SU-DHL-6 (cell line): ENCODE results near the gene BCL2L1.

Source experiments
- H2AFZ ChIP-seq: fragments of 200-600 bp; sonication (generic); 2 replicates; pipeline ENCODE4 v1.6.1; 2014; ENCODE audit warnings: low read depth, mild to moderate bottlenecking, moderate library complexity, mixed read lengths, antibody characterized with exemption, low read length; ENCODE audit not compliant: severe bottlenecking
- H3F3A ChIP-seq: fragments of 200-600 bp; shearing (Covaris generic); 2 replicates; pipeline ENCODE4 v1.6.0; 2016; ENCODE audit warnings: antibody characterized with exemption, mild to moderate bottlenecking; ENCODE audit not compliant: insufficient read depth
- H3K27ac ChIP-seq: fragments of 200-600 bp; sonication (generic); 2 replicates; pipeline ENCODE4 v1.5.1; 2016; ENCODE audit warnings: low read depth, mild to moderate bottlenecking, low read length, moderate library complexity, mixed read lengths
- H3K27me3 ChIP-seq: fragments of 200-600 bp; sonication (generic), shearing (Covaris generic); 2 replicates; pipeline ENCODE4 v1.6.0; 2014; ENCODE audit warnings: mild to moderate bottlenecking, low read length
- H3K36me3 ChIP-seq: fragments of 200-600 bp; sonication (generic); 2 replicates; pipeline ENCODE4 v1.6.1; 2014; ENCODE audit warnings: mild to moderate bottlenecking, low read length, mixed read lengths
- H3K4me2 ChIP-seq: fragments of 300-600, 200-600 bp; shearing (Covaris generic), sonication (generic); 2 replicates; pipeline ENCODE4 v1.6.0; 2014; ENCODE audit warnings: low read length, low read depth, mild to moderate bottlenecking; ENCODE audit not compliant: poor library complexity, severe bottlenecking
- H3K4me3 ChIP-seq: fragments of 200-600 bp; sonication (generic); 2 replicates; pipeline ENCODE4 v1.5.1; 2014; ENCODE audit warnings: antibody characterized with exemption, low read length, mild to moderate bottlenecking, mixed read lengths; ENCODE audit not compliant: insufficient read depth, poor library complexity, severe bottlenecking
- H3K79me2 ChIP-seq: fragments of 200-600 bp; sonication (generic); 2 replicates; pipeline ENCODE4 v1.6.1; 2014; ENCODE audit warnings: mild to moderate bottlenecking, low read length, moderate library complexity; ENCODE audit not compliant: insufficient read depth
- H3K9ac ChIP-seq: fragments of 200-600 bp; sonication (generic); 2 replicates; pipeline ENCODE4 v1.7.0; 2014; ENCODE audit warnings: mild to moderate bottlenecking, low read length
- H3K9me2 ChIP-seq: fragments of 200-600 bp; sonication (generic); replicated peaks from 2 replicates; pipeline ENCODE4 v1.6.1; 2014; ENCODE audit warnings: low read length; ENCODE audit not compliant: insufficient read depth
- H3K9me3 ChIP-seq: fragments of 200-600 bp; sonication (generic); 2 replicates; pipeline ENCODE4 v1.6.1; 2014; ENCODE audit warnings: low read length, mixed read lengths; ENCODE audit not compliant: insufficient read depth
- H4K20me1 ChIP-seq: fragments of 200-600 bp; sonication (generic); 2 replicates; pipeline ENCODE4 v1.6.1; 2014; ENCODE audit warnings: low read depth, mild to moderate bottlenecking, antibody characterized with exemption, low read length, moderate library complexity, mixed read lengths
- CTCF ChIP-seq: fragments of 200-600 bp; sonication (generic); IDR thresholded peaks from one replicate; pipeline ENCODE4 v1.5.1; 2017; ENCODE audit warnings: antibody characterized with exemption, mild to moderate bottlenecking, low read length, moderate library complexity; ENCODE audit not compliant: insufficient read depth, poor library complexity, severe bottlenecking
- EZH2phosphoT487 ChIP-seq: fragments of 200-600 bp; sonication (generic), shearing (Covaris generic); conservative IDR thresholded peaks from 2 replicates; pipeline ENCODE4 v1.6.1; 2018; ENCODE audit warnings: mild to moderate bottlenecking, antibody characterized with exemption, low read length, moderate library complexity, mixed read lengths

The BCL2L1 gene

GRCh38 chr20:31681769-31682168, 40.9 kb downstream of the BCL2L1 start:
- TF ChIP-seq CTCF (no peak), EZH2phosphoT487 (no peak)
- Histone ChIP-seq H3K4me2 (no peak overlapping the region), H3K4me3 (no peak overlapping the region), H3K9ac (no peak overlapping the region), H3K9me2 (no peaks in the 10 kb centered on the region), H3K9me3 (no peaks in the 10 kb centered on the region), H3F3A (peaks cover 28% of the 10 kb centered on the region), H3K79me2 (peaks cover 11% of the 10 kb centered on the region; the same call in 1 of the 2 replicates), H4K20me1 (no peaks in the 10 kb centered on the region), H3K36me3 (no peaks in the 10 kb centered on the region), H2AFZ (no peak overlapping the region), H3K27me3 (no peaks in the 10 kb centered on the region), H3K27ac (no peak overlapping the region)

- H2AFZ ChIP-seq, result no peak overlapping the region
- H3K9me3 ChIP-seq, result no peaks in the 10 kb centered on the region
- H3K79me2 ChIP-seq, result peaks cover 8% of the 10 kb centered on the region; the same call in 1 of the 2 replicates
- no peaks in the 10 kb centered on the region for H3K9me2 ChIP-seq
- no peaks in the 10 kb centered on the region for H3K36me3 ChIP-seq
- no peaks in the 10 kb centered on the region for H3K27me3 ChIP-seq
- H3K9ac ChIP-seq, result no peak overlapping the region
- TF ChIP-seq EZH2phosphoT487 (no peak), CTCF (no peak)
- peaks cover 22% of the 10 kb centered on the region for H3F3A ChIP-seq
- no peak overlapping the region for H3K27ac ChIP-seq
- H3K4me3 ChIP-seq, result no peak overlapping the region
- H4K20me1 ChIP-seq, result no peaks in the 10 kb centered on the region
- no peak overlapping the region for H3K4me2 ChIP-seq
These were observed 41.4 kb downstream of the BCL2L1 start for GRCh38 chr20:31681128-31681727.

- H3K9ac ChIP-seq, result no peak overlapping the region
- H3K9me3 ChIP-seq, result no peaks in the 10 kb centered on the region
- H3K9me2 ChIP-seq, result no peaks in the 10 kb centered on the region
- H3K27ac ChIP-seq, result no peak overlapping the region
- no peak overlapping the region for H3K4me2 ChIP-seq
- H3K27me3 ChIP-seq, result no peaks in the 10 kb centered on the region
- H3F3A ChIP-seq, result peaks cover 15% of the 10 kb centered on the region
- H3K4me3 ChIP-seq, result no peak overlapping the region
- no peaks in the 10 kb centered on the region for H4K20me1 ChIP-seq
- no peak for TF ChIP-seq CTCF
- TF ChIP-seq EZH2phosphoT487, result no peak
- no peaks in the 10 kb centered on the region for H3K36me3 ChIP-seq
- H2AFZ ChIP-seq, result no peak overlapping the region
- H3K79me2 ChIP-seq, result 0 out of 2 replicates have a peak, but pooled peaks cover 8% of the 10 kb centered on the region
These were observed 42.2 kb downstream of the BCL2L1 start for GRCh38 chr20:31680286-31681127.
